Astrocyte of the cerebellum (primary cell): ENCODE results near the gene HEPHL1.
A peak's percentile ranks its signal among the peaks of the same experiment; 100 is the strongest.

ENCODE experiments used
- DNase-seq: peaks from one replicate; pipeline ENCODE4 v3.0.0-alpha.2; 2011; ENCODE audit warnings: low read depth
- H3K4me3 ChIP-seq: 2 replicates; pipeline ENCODE4 v1.5.1; 2011; ENCODE audit warnings: mild to moderate bottlenecking, low read depth, low read length, moderate library complexity
- CTCF ChIP-seq: IDR thresholded peaks from 2 replicates; pipeline ENCODE4 v1.5.1; 2012; ENCODE audit warnings: low read length, low read depth, moderate library complexity, mild to moderate bottlenecking; ENCODE audit errors: missing control alignments
- in situ Hi-C: cut with HindIII; loops from 2 replicates; pipeline ENCODE4 v1.10.0; 2017; ENCODE audit warnings: low sequenced_read_pairs

The HEPHL1 gene

GRCh38 chr11:94130298-94131046 is 109.3 kb downstream of the HEPHL1 start:
- no peak for TF ChIP-seq CTCF
- in situ Hi-C loops: no loop called here
- no peak for DNase-seq
- H3K4me3 ChIP-seq: peak overlapping the region; percentile 73

DNA sequence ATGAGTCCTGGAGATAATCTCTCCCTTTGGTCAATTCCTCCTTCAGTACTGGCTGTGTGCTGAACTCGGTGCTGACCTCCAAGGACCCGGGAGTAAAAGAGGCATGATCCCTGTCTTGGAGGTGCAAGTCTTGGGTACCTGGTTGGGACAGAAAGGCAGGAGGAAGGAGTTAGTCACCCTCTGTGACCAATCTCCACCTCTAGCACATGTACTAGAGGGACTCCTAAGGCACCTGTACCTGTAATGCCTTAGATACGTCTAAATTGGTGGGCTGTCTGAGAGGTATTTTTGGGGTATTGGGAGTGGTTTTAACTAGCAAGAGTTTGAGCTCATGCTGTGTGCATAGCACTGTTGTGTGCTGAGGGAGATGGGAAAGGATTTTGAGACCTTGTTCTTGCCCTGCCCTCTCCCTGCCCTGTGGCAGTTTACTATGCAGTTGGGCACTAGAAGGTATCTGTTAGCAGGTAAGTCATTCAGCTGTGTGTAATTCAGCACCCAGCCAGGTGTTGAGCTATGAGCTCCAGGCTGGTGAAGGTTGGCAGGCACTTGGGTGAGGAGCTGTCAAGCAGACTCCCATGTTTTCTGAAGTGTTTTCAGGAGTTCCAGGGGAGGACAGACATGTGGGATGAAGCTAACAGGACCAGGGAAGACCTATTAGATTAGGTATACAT is 110.0 kb downstream of the HEPHL1 start:
- in situ Hi-C loops: no loop called here
- H3K4me3 ChIP-seq: peak overlapping the region; percentile 73
- no peak for TF ChIP-seq CTCF
- no peak for DNase-seq

DNA sequence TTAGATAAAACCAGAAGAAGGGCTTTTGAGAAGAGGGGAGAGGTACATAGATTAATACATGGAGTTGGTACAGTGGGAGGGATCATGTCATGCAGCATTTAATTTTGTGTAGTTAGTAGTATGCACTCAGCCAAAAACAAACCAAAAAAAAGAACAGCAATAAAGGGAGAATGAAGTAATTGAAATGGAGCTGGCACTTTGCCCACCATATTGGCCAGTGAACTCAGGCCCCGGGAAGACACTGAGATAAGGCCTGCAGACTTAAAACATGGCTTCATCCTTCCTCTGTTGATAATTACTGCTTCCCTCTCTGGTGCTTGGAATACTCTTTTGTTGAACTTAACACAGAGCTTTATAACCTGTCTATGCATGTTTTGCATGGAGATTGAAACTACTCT is 110.6 kb downstream of the HEPHL1 start:
- no peak overlapping the region for H3K4me3 ChIP-seq
- TF ChIP-seq CTCF: no peak
- DNase-seq: no peak
- in situ Hi-C loops: no loop called here

DNA sequence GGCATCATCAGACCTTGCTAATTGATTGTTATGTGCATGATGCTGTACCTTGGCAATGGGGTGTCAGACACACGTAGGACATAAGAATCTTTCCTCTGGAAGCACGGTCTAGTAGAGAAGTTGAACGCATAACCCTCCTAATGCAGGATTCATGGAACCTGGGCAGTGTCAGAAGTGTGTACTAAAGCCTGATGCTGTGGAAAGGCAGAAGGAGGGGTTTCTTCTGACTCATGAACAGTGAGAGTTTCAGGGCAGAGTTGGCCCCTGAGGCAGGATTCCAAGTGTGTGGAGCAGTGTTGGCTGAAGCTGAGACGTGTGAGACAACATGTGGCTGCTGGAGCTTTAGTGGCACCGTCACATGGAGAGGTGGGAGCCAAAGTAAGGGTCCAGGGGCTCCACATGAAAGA is 111.0 kb downstream of the HEPHL1 start:
- in situ Hi-C loops: no loop called here
- TF ChIP-seq CTCF: no peak
- no peak overlapping the region for H3K4me3 ChIP-seq
- peak; percentile 61 for DNase-seq

GRCh38 chr11:94132823-94133408 is 111.8 kb downstream of the HEPHL1 start:
- H3K4me3 ChIP-seq: no peak overlapping the region
- no peak for DNase-seq
- no peak for TF ChIP-seq CTCF
- in situ Hi-C loops: no loop called here

GRCh38 chr11:94133752-94134151 is 112.6 kb downstream of the HEPHL1 start:
- no peak for TF ChIP-seq CTCF
- H3K4me3 ChIP-seq: no peak overlapping the region
- in situ Hi-C loops: no loop called here
- DNase-seq: no peak
